Germinal center (tissue), 1 donor: ENCODE results near the gene NUDCD3.

Experiments
- DNase-seq: peaks from one replicate; pipeline ENCODE4 v3.0.0; 2012; ENCODE audit warnings: mixed read lengths, low spot score

NUDCD3 gene

DNA sequence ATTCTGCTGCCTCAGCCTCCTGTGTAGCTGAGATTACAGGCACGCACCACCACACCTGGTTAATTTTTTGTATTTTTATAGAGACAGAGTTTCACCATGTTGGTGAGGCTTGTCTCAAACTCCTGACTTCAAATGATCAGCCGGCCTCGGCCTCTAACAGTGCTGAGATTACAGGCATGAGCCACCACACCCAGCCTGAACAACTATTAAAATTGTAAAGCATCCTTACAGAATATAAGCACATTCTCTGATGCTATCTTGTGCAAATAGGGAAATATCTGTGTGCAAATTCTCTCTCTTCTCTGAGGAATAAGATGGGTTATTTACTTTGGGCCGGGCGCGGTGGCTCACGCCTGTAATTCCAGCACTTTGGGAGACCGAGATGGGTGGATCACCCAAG, 12.5 kb downstream of the NUDCD3 start:
- DNase-seq: no peak

DNA sequence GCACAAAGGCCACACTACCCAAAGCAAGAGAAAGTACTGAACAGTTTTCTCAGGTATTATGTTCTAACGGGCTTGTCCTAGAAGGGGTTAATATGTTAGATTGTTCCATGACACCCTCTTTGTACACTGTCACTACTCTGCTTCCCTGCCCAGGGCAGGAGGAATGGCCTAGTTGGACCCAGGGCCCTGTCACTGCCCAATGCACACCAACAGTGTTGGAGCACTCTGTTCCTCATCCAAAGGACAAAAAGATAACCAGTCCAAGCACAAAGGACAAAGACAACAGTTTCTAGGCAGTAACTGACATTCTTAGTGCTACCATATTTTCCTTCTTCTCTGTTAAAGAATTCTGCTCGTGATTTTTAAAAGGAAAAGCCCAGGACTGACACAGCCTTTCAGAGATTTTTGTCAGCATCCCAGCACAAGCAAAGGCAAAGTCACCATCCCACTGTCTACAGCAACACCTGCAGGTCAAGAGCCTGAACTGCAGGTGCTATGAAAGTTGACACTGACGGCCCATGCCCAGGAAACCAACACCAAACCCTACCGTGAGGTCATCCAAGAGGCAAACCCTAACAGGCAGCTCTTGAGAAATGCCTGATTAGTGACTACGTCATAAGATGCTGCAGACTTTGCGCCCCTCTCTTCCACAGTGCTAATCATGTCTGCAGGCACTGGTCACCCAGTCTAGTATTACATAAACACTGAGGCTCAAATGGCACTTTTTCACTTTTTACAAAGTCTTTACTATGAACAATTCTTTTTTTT, 13.2 kb downstream of the NUDCD3 start:
- DNase-seq: peak; percentile 70

DNA sequence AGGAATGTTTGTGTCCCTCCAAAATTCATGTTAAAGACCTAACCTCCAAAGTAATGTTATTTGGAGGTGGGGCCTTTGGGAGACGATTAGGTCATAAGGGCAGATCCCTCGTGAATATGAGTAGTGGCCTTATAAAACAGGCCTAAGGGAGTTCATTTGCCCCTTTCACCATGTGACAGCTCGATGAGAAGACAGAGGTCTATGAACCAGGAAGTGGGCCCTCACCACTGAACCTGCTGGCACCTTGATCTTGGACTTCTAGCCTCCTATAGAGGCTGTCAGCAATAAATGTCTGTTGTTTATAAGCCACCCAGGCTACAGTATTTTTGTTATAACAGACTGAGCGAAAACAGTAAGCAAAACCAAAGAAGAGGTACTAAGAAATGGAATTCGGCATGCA, 14.1 kb downstream of the NUDCD3 start:
- DNase-seq: no peak

DNA sequence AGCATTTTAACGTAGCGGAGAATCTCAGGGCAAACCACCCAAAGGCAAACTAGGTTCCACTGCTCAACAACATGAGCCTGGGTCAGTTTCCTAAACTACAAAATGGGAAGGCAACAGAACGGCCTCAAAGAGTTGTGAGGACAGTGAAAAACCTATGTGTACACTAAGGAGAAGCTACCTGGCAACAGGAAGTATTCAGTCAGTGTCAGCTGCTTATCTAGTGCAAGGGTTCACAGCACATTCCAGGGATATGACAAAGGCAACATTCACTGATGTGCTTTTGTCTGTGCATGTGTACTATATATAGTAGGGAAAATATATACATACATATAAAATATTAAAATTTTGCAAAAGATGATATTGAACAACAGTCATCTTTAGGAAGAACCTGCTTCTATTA, 17.2 kb downstream of the NUDCD3 start:
- no peak for DNase-seq

DNA sequence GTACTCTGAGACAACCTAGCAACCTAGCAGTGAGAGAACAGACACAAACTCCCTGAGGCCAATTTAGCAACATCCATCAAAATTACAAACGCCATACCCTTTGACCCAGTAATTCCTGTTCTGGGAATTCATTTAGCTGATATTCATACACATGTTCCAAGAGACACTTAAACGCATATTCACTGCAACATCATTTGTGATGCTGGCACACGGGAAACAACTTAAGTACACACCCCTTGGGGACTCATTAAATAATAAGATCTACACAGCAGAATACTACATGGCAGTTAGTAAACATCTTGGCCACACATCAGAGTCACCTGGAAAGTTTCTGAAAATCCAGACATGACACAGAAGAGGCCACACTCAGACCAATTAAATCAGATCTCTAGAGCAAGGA, 17.6 kb downstream of the NUDCD3 start:
- no peak for DNase-seq

DNA sequence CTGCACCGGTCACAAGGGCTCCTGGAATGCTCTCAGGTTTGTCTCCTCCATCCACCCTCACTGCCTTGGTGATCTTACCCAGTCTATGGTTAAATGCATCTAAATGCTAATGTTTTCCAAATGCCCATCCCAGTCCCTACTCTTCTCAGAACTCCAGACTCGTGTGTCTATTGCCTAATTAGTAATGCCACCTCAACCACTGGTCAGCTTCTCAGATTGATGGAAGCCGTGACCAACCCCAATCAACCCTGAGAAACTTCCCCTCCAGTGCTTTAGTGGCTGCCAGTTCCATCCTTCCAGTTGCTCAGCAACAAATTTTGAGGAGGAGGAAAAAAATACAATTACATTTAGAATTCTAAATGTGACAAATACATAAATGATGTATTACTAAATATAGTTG, 18.6 kb downstream of the NUDCD3 start:
- DNase-seq: no peak

DNA sequence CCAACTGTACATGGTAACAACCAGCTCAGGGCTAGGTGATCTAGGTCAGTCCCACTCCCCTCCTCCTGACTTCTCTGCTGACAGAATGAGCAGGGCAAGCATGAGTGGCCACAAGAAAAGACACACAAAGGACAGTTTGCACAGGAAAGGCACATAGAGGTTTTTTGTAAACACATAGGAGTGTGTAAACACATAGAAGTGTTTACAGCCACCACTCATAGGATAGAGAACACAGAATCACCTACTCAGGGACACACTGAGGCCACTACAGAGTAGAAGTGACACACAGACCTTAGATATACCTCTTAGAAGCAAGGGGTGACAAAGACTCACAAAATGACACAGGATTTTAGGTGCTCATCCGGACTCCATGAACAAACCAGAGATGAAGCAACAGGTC, 19.0 kb downstream of the NUDCD3 start:
- no peak for DNase-seq

DNA sequence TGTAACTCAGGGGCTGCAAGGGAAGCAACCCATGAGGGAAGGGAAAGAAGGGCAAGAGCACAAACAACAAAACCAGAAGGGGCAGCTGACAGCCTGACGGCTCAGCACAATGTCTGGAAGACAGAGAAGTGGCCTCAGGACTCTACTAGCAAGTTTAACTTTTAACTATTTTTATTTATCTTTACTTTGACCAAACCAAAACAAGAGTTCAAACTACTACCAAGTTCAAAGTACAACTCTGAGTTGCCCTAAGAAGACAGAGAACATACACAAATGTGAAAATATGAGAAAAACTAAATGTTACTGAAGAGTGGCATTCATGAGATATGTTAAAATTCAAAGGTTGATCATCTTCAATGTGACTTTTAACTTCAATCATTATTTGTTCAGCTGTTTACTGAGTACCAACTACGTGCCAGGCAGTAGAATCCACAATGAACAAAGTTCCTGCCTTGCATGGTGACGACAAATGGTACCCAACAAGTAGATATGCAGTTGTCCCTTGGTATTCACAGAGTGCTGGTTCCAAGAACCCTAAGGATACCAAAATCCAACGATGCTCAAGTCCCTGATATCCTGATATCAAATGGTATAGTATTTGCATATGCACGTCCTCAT, 19.7 kb downstream of the NUDCD3 start:
- no peak for DNase-seq

DNA sequence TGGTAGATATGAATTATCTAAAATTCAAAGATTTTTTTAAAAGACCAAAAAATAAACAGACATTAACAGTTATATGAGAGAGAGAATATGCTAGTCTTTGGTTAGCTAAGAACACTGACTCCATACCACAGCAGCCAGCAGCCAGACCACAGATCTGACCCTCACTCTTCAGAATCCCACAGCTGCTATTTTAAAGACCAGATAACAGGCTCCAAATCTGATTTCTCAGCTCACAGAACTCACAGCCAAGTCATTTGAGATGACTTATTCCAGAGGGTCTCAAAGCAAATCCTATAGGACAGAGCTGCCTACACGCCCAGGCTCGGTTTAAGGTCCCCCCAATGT, 20.4 kb downstream of the NUDCD3 start:
- DNase-seq: no peak

DNA sequence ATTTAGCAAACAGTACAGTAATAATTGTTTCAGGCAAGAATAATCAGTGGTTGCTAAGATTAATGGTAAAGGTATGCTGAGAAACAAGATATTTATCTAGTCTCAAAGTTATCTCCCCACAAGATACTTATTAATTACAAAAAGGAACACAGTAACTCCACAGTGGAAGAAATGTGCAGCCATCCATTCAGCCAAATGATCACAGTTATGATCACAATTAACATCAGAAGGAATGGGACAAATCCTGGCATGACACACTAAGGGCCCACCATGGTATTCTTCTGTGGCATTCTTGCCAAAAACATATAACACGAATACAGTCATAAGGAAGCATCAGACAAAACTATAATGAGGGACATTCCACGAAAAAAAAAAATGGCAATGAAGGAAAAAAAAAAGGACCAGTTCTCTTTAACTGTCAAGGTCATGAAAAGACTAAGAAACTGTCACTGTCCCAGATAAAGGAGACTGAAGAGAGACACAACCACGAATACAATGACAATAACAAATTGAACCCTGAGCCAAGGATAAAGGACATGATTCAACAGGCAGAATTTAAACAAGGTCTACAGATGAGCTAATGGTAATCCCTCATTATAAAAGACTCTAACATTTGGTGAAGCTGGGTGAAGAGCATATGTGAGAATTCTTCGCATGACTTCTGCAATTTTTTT, 20.9 kb downstream of the NUDCD3 start:
- no peak for DNase-seq

DNA sequence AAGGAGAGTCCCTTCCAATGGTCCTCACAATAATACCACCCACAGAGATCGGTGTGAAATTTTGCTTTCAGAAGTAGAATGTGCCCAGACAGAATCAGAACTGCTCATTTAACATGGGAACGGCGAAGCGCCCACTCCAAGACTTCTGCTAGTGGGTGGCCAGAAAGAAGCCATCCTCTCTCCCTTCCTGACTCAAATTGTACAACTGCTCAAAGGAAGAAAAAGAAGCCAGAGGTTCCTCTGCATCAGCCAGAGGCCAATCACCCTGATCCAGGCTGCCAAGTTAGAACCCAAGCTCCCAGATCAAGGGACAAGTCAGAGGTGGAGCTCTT, 23.3 kb downstream of the NUDCD3 start:
- no peak for DNase-seq

DNA sequence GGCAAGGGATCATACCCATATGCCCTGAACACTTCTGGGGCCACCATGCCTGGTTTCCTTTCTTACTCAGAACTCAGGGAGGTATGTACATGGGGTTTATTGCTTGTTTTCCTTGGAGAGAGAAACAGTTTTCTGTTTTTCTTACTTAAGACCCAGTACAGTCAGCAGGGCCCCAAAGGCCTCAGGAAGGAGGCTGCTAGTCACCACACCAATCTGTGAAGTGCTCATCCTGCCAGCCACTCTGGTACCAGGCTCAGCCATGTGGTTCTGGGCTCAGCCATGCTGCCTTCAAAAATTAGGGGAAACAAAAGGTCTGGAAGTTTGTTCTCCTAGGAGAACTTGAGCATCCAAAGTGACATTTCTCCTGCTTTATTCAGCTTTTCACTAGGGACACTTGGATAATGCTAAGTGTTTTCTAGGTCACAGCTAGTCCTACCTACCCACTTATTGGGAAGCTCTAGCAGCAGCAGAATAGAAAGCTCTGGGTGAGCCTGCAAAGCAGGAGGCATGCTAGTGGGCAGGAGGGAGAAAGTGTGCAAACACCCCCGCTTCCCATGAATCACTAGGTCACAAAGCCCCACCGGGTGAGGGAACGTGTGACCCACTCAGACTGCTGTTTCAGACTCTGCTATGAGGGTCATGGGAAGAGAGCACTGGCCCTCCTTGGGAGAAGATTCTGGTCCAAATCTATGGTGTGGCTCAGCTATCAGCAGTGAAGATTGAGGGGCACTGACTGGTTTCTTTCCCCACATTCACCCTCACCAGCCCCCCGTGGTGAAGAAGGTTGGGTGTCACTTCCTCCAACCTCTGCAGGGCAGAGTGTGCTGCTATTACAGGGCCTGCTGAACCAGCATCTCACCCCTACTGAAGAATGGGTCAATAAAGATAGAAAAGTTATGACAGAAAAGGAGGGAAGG, 23.9 kb downstream of the NUDCD3 start:
- no peak for DNase-seq

DNA sequence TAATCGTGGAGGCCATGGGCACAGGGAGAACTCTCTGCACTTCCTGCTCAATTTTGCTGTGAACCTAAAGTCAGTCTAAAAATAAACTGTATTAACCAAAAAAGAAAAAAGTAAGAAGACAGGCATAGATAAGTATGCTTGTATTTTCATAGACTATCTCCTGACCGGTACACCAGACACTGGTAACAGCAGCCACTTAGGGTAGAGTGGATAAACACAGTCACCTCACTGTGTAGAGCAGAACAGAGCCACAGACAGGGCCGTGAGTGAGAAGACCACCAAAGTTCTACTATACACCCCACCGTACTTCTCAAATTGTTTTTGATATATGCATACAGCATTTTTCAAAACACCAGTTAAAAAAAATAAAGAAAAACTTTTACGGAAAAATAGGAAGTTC, 25.0 kb downstream of the NUDCD3 start:
- DNase-seq: no peak

DNA sequence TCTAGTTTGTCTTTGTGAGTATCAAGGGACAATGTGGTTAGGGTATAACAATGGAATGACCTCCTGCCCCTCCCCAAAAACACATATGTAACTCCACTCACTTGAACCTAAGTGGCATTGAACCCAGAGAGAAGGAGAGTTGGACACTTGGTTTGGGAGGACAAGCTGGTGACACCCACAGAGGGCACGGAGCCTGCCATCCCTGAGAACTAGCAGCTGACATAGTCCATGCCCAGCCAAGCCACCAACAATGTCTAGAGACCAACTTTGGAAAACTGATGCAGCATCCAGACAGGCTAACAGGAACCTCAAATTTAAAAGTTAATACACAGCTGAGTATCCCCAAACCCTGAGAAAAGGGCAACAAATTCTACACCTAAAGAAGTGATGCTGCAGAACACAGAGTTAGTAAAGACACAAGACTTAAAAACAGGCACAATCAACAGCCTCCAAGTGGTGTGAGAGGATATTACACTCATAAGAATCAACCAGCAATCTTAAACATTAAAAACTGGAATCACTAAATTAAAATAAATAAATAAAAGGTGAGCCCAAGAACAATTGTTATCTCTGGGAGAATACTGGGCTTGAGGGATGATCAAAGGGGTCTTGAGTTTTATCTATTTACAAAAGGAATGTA, 27.2 kb downstream of the NUDCD3 start:
- peak; percentile 37 for DNase-seq

DNA sequence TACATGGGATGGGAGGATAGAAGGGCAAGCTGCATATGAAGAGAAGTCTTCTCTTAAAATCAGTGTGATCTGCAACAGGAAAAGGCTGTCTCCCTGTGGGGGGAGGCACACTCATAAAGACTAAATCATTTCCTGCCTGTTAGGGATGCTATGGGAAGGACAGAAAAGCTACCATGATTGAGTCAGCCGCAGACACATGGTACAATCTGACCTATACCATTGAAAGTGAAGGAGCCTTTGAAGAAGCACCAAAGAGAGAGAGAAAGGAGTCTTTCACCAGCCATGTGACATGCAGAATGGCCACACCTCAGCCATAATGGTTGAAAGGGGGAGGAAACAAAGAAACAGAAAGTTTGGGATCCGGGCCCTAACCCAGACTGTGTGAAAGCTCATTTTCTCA, 29.1 kb downstream of the NUDCD3 start:
- no peak for DNase-seq

DNA sequence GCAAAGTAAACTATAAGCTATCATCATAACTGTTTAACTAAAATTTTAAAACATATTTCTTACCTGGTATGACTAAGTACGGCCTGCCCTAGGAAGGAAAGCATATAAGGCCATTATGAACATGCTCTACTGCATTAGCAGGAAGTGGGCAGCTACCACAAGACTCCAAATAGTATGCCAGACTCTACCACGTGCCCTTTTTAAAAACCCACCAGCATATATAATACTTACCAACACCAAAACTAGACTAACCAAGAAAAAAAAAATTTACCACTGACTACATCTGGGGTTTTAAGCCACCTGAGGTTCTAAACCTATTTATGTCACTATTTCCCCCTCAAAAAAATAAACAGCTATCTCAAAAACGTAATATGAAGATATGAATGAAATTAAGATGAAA, 30.1 kb downstream of the NUDCD3 start:
- peak; percentile 65 for DNase-seq

DNA sequence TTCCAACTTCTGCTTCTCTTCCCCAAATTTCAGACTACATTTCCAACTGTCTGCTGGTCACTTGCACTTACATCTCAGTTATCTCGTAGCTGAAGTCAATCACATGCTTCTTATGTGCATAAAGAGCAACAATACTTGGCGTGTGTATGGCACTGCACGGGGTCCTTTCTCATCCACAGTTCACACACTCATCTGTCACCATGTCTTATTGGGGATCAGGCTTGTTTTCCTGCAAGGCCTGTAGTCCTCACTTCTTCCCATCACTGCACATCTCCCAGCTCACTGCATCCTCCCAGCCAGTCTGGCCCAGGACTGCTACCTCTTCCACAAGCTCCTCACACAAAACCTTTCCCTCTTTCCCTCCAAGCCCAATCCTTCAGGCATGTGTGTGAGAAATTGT, 35.3 kb downstream of the NUDCD3 start:
- no peak for DNase-seq

DNA sequence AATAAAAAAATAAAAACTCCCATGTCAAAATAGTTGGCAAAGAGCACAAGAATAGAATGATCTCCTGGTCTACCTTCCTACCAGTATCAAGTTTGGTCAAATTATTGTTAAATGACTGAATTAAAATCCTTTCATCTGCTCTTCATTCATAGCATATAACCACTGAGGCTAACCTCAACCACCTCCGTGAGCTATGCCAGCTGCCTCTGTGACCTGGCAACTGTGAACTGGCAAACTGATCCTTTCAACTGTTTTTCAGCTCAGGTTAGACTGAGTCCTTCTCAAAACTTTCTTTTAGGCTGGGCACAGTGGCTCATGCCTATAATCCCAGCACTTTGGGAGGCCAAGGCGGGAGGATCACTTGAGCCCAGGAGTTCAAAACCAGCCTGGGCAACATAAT, 36.1 kb downstream of the NUDCD3 start:
- no peak for DNase-seq

DNA sequence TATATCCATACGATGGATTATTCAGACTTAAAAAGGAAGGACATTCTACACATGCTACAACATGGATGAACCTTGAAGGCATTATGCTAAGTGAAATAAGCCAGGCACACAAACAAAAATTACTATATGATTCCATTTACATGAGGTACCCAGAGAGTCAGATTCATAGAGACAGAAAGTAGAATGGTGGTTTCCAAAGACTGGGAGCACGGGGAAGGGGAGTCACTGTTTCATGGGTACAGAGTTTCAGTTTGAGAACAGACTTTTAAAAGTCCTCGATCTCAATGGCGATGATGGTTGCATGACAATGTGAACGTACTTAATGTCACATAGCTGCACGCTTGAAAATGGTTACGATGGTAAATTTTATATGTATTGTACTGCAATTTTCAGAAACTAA, 39.3 kb downstream of the NUDCD3 start:
- no peak for DNase-seq

DNA sequence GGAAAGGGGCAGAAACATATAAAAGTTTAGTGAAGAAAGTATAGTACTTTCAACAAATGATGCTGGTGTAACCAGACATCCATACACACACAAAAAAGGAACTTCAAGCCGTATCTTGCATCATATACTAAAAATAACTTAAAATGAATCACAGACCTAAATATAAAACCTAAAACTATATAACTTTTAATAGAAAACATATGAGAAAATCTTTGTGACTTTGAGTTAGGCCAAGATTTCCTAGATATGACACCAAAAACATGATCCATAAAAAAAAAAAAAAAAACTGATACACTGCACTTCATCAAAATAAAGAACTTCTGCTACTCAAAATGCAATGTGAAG, 40.9 kb downstream of the NUDCD3 start:
- DNase-seq: peak; percentile 31

DNA sequence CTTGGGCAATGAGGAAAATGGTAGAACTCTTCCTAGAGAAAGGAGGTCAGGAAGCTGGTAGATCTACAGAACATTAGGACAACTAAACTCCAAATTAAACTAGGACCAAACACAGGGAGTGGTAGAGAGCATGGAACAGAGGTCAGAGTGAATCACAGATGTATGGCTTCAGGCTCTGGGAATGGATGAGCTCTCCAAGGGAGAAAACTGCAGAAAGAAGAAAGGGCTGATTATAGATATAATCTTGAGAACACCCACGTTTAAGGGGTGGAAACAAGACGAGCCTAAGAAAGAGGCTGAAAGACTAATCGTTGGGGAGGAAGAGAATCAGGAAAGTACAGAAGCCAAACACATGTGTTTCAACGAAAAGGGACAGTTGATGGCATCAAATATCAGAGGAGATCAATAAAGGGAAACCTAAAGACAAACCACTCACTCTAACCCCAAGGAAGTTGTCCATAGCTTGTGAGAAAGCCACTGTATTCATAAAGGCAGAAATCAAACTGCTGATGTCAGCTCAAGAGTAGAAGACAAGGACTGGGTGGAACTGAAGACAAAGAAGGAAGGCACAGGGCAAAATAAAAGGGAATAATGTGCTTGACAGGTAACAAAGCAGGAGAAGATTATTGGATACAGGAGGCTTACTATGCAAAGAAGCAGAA, 41.4 kb downstream of the NUDCD3 start:
- DNase-seq: no peak
